Suppressor macrophage treated with lipopolysaccharide for 1 hour (primary cell): ENCODE measurements around the gene ASAP2.
A peak's percentile ranks its signal among the peaks of the same experiment; 100 is the strongest.

Experiments used
- DNase-seq, 3 donors: peaks; one replicate each; pipeline ENCODE4 v3.0.0-alpha.2; 2020 to 2022

Gene ASAP2

GRCh38 chr2:9212661-9213411 is 6.2 kb downstream of the ASAP2 start:
- DNase-seq, result no peak

- no peak for DNase-seq
Observed at GRCh38 chr2:9213477-9214051, 7.0 kb downstream of the ASAP2 start.

DNA sequence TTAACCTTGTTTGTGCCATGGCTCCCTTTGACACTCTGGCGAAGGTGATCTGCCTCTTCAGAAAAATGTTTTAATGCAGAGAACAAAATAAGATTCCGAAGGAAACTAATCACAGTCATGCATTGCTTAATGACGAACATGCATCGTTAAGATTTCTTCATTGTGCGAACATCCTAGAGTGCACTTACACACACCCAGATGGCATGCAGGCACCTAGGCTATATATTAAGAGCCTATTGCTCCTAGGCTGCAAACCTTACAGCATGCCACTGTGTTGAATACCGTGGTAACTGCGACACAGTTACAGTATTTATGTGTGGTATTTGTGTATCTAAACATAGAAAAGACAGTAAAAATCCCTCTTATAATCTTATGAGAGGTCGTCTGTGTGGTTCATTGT is 8.3 kb downstream of the ASAP2 start:
- no peak for DNase-seq

DNA sequence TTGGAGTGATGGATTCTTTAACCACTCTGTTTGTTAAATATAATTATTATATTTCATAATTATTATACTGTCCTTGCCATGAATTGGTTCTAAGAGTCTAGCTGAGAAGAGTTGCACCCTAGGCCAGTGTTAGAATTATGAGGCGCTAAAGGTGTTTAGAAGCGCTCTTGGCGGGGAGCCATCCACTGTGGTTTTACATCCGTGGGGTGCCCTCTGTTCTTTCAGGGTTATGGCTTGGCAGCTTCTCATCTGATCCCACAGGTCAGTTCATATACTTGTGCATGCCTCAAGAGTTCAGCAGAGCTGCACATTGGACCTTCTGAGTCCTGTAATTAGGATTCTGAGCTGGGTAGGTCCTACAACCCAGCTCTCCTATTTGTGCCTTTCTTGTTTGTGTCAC is 9.1 kb downstream of the ASAP2 start:
- DNase-seq, result no peak

DNA sequence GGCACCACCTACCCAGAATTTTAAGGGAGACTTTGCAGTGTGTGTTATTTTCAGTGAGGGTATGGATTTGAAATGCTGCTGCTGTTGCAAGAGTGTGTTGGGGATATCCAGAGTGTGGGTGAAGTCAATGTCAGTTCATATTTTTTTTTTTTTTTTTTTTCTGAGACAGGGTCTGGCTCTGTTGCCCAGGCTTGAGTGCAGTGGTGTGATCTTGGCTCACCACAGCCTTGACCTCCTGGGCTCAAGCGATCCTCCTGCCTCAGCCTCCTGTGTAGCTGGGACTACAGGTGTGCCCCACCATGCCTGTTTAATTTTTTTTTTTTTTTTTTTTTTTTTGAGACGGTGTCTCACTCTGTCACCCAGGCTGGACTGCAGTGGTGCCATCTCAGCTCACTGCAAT is 9.5 kb downstream of the ASAP2 start:
- peak in 1 of 3 donors; percentile 42 for DNase-seq

GRCh38 chr2:9217838-9218770 is 11.5 kb downstream of the ASAP2 start:
- no peak for DNase-seq

DNA sequence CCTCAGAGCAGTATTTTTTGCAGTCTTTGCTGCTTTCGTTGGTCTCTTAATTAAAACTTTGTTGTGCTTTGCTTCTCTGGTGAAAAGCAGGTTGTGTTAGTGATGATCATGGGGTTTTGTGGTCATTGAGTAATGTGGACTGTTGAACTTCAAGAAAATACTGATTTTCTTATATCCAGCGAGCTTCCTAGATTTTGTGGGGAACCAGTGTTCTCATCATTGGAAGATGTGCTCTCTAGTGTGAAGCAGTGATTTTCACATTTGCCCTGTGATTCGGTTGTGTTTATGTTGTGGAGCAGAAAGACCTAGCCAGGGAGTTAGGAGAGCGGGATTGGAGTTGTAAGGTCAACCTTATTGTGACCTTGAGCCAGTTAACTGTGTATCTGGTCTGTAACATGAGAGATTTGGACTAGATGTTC is 12.4 kb downstream of the ASAP2 start:
- no peak for DNase-seq

DNA sequence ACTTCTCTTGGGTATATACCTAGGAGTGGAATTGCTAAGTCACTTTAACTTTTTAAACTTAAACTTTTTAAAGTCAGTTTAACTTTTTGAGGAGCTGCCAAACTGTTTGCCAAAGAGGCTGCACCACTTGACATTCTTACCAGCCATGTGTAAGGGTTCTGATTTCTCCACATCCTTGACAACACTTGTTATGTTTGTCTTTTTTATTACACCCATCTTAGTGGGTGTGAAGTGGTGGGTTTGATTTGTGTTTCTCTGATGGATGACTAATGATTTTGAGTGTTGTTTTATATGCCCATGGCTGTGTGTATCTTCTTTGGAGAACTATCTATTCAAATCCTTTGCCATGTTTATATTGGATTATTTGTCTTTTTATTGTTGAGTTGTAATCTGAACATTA is 13.6 kb downstream of the ASAP2 start:
- no peak for DNase-seq

GRCh38 chr2:9221223-9221622 is 14.6 kb downstream of the ASAP2 start:
- DNase-seq, result no peak

DNA sequence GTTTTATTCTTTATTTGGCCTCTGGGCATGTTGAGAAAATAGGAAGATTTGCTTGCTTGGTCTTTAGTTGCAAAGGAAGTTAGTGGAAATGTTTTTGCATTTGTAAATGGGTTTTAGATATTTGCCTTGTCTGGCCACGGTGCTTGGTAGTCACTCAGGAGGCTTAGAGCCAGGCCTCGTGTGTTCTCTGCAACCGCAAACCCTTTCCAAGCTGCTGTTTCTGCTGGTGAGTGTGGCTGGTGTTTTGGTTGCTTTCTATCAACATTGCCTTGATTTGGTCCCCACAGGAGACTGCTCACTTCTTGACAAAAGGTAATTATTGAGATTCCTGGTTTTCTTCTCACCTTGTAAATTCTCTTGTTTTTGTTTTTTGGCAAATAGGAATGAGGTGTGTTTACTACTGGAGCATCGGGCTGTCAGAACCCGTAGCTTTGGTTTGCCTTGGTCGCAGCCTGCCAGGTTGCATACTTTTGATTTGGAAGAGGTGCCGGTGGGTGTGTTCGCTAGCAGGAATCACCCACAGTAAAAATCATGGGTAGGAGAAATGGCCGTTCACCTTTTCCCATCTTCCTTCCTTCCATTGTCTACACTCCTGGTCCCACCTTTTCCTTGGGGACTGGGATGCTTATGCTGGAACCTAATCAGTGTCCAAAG is 15.8 kb downstream of the ASAP2 start:
- no peak for DNase-seq

DNA sequence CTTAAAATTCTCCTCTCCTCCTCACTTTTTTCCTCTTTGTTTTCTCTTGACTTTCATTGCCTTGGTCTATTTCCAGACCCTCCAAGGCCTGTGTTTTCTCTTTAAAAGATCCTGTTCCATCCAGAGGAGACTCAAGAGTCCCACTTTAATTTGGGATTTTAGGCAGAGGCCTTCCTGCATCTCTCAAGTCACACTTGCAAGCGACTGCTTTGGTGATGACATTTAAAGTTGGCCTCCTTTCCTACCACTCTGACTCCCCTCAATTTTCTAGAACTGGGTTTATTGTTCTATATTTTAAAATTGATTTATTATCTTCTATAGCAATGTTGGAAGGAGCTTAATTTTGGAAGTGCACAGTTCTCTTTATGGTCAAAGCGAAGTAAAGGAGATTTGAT is 16.3 kb downstream of the ASAP2 start:
- no peak for DNase-seq

- no peak for DNase-seq
Observed at GRCh38 chr2:9225806-9226205, 19.2 kb downstream of the ASAP2 start.

DNA sequence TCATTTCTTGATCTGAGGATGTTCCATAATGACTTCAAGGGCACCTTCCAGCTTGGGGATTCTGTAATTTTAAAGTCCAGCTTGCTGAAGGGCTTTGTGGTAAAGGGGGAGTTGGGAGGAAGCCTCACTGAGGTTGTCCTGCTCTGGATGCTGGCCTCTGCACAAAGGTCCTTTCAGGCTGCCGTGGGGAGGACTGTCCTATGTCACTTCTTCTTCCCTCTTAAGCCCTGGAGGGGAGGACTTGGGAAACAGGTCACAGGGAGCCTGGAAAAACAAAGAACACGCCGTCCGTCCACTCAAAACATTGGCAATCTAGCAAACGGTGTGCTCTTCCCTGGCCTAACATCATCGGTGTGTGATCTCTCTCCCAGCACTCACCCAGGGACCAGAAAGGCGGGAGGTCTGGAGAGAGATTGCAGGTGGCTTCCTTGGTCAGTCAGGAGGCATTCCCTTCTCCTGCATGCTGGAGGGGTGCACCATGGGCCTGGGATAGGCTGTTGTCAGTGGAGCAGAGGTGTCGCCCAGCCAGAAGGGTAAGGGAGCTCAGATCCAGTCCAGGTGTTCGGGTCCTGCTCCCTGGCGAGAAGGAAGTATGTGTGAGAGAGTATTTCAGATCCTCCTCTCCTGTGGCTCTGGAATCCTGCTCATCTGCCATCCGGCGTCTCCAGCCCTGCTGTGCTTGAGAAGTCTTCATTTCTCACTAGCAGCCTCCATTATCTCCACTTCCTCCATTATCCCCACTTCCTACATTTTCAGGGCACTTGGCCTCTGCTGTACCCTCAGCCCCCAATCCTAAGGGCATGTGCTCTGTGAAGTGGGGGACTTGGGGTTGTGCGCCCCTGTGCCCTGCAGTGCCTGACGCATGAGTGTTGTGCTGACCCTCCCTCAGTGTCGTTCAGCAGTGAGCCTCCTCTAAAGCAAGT is 20.1 kb downstream of the ASAP2 start:
- DNase-seq, result no peak

DNA sequence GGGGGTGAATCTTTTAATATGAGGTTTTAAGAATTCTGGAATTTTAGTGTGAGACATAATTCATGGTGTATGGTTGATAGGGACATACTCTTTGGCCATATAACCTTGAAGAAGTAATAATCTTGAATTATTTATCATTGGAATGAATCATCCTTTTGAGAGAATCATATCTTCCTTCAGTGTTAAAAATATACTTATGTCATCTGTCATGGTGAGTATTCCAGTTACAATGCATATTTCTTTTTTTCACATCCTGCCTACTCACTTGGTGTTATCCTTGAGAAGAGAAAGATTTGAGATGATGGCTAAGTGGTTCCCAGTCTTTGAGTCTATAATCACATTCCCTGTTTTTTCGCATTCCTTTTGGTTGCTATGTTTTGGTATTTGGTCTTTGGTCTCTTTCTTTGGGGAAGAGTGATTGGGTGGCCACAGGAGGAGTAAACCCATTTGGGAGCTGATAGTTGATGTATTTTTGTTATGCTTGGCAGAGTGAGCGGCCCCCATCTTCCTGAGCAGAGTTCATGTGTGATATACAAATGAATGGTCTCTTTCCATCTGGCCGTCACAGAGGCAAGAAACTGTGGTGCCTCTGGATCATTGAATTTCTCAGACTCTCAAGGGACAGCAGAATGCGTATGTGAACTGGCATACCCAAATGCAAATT is 21.6 kb downstream of the ASAP2 start:
- no peak for DNase-seq

GRCh38 chr2:9228781-9229469 is 22.3 kb downstream of the ASAP2 start:
- no peak for DNase-seq

DNA sequence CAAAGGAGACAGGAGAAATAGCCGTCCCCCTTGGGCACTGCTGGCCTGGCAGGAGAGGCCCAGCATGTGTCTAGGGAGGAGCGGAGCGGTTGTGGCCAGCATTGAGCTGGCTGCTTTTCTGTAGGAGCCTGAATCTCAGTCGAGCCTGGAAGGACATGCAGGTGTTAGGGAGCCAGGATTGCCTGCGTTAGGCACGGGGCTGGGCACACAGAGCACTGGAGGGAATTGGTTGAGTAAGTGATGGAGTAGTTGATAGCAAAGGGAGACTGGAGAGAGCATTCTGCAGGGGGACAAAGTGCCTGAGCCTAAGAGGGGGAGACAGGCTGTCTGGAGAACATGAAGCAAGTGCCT is 22.8 kb downstream of the ASAP2 start:
- no peak for DNase-seq

- no peak for DNase-seq
Observed at GRCh38 chr2:9230051-9230802, 23.6 kb downstream of the ASAP2 start.

DNA sequence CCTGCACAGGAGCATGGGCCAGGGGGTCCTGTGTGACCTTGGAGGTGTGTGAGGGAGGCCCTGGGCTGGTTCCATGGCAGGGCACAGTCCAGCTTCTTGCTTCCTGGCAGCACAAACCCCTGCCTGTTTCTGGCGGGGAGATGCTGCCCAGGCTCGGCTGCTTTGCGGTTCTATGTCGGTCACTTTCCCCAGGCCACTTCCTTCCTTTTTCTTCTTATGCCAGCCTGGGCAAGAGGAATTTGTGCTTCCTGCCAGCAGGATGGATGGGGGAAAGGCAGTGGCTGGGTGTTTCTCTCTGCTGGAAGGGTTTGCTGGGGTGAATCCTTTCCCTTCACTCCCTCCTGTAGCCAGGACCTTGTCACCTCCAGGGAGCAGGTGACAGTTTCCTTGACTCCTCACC is 24.3 kb downstream of the ASAP2 start:
- DNase-seq, result peak; percentile 68 to 70 (median 69)

- peak in 2 of 3 donors; percentile 39 to 47 for DNase-seq
Observed at GRCh38 chr2:9231291-9232165, 24.9 kb downstream of the ASAP2 start.
